ENCODE data around the gene MAPK6. TPM values are rescaled to one million over a fixed set of nuclear protein-coding genes. Genes with fewer than 3 reads are reported as not detected.

The MAPK6 gene
- total RNA-seq, 1 experiment from 2014 or later = 85.9 TPM

GRCh38 chr15:52010633-52011595 lies 8.1 kb upstream of the MAPK6 start:
- DNase-seq (ENCODE audit: low read depth) = peak; percentile 90

GRCh38 chr15:52011711-52012144 lies 7.3 kb upstream of the MAPK6 start:
- no peak for DNase-seq (ENCODE audit: low read depth)

GRCh38 chr15:52012210-52012609 lies 6.8 kb upstream of the MAPK6 start:
- DNase-seq (ENCODE audit: low read depth) = no peak

- peak; percentile 76 for DNase-seq (ENCODE audit: low read depth)
Observed at GRCh38 chr15:52013151-52013791, 5.7 kb upstream of the MAPK6 start.

GRCh38 chr15:52014616-52015015 lies 4.4 kb upstream of the MAPK6 start:
- no peak for DNase-seq (ENCODE audit: low read depth)

GRCh38 chr15:52016316-52016715 lies 2.7 kb upstream of the MAPK6 start:
- DNase-seq (ENCODE audit: low read depth) = no peak

- DNase-seq (ENCODE audit: low read depth) = peak; percentile 11
Observed at GRCh38 chr15:52018244-52018643, 775 bp upstream of the MAPK6 start.

- peak; percentile 87 for DNase-seq (ENCODE audit: low read depth)
Observed at GRCh38 chr15:52019394-52020220, 588 bp downstream of the MAPK6 start.

GRCh38 chr15:52020221-52021085 lies 1.4 kb downstream of the MAPK6 start:
- peak; percentile 42 for DNase-seq (ENCODE audit: low read depth)

GRCh38 chr15:52021128-52021671 lies 2.2 kb downstream of the MAPK6 start:
- DNase-seq (ENCODE audit: low read depth) = peak; percentile 94

- DNase-seq (ENCODE audit: low read depth) = no peak
Observed at GRCh38 chr15:52021892-52022540, 3.0 kb downstream of the MAPK6 start.

GRCh38 chr15:52023169-52023922 lies 4.3 kb downstream of the MAPK6 start:
- no peak for DNase-seq (ENCODE audit: low read depth)

GRCh38 chr15:52028431-52029093 lies 9.5 kb downstream of the MAPK6 start:
- no peak for DNase-seq (ENCODE audit: low read depth)

GRCh38 chr15:52030010-52030409 lies 11.0 kb downstream of the MAPK6 start:
- DNase-seq (ENCODE audit: low read depth) = no peak

GRCh38 chr15:52031556-52031955 lies 12.5 kb downstream of the MAPK6 start:
- no peak for DNase-seq (ENCODE audit: low read depth)

GRCh38 chr15:52037889-52038505 lies 19.0 kb downstream of the MAPK6 start:
- no peak for DNase-seq (ENCODE audit: low read depth)

GRCh38 chr15:52039925-52040781 lies 21.1 kb downstream of the MAPK6 start:
- peak; percentile 33 for DNase-seq (ENCODE audit: low read depth)
